Keratinocyte (primary cell): ENCODE measurements around the gene FRMPD4. TPM values are rescaled to one million over a fixed set of nuclear protein-coding genes. Genes with fewer than 3 reads are reported as not detected.
A peak's percentile ranks its signal among the peaks of the same experiment; 100 is the strongest.

Source experiments
- DNase-seq: peaks from one replicate; pipeline ENCODE4 v3.0.0-alpha.2; 2011; ENCODE audit warnings: low read depth, missing footprints, low spot score
- FAIRE-seq: peaks from 2 replicates; lab custom pipeline; 2011; peaks lifted over from hg19 to GRCh38; lab: Jason Lieb, UNC
- H2AFZ ChIP-seq: 2 replicates; pipeline ENCODE4 v1.6.0; 2012; ENCODE audit warnings: low read length, control low read depth, inconsistent platforms; ENCODE audit not compliant: control insufficient read depth
- H3K27ac ChIP-seq: 2 replicates; pipeline ENCODE4 v1.5.1; 2011; ENCODE audit warnings: low read length; ENCODE audit not compliant: control insufficient read depth, insufficient read depth
- H3K27me3 ChIP-seq: 3 replicates; pipeline ENCODE4 v1.6.0; 2011; ENCODE audit warnings: low read length; ENCODE audit not compliant: control insufficient read depth, insufficient read depth; ENCODE audit errors: extremely low read depth
- H3K36me3 ChIP-seq, 2 experiments: 2 replicates in 1 of 2; 3 replicates in 1 of 2; pipeline ENCODE4 v1.5.1; 2011; ENCODE audit warnings: low read length in 2 of 2, mild to moderate bottlenecking in 1 of 2; ENCODE audit not compliant: control insufficient read depth in 2 of 2, insufficient read depth in 2 of 2; ENCODE audit errors: extremely low read depth in 1 of 2
- H3K4me1 ChIP-seq: 3 replicates; pipeline ENCODE4 v1.5.1; 2011; ENCODE audit warnings: low read length; ENCODE audit not compliant: control insufficient read depth, insufficient read depth; ENCODE audit errors: extremely low read depth
- H3K4me2 ChIP-seq: 3 replicates; pipeline ENCODE4 v1.6.0; 2011; ENCODE audit warnings: low read depth, low read length; ENCODE audit not compliant: control insufficient read depth, insufficient read depth; ENCODE audit errors: extremely low read depth
- H3K4me3 ChIP-seq, 3 experiments: fragments of 200-600 bp in 1 of 3; sonication (generic) in 1 of 3; 2 replicates in 2 of 3; 3 replicates in 1 of 3; pipeline ENCODE4 v1.5.1; 2011 to 2016; ENCODE audit warnings: low read length in 3 of 3, mild to moderate bottlenecking in 3 of 3, control low read depth in 2 of 3, inconsistent platforms in 1 of 3, low read depth in 1 of 3, mixed read lengths in 1 of 3, mixed run types in 1 of 3, moderate library complexity in 1 of 3; ENCODE audit not compliant: control insufficient read depth in 2 of 3, insufficient read depth in 2 of 3; ENCODE audit errors: extremely low read depth in 1 of 3
- H3K79me2 ChIP-seq: 2 replicates; pipeline ENCODE4 v1.6.0; 2012; ENCODE audit warnings: low read length; ENCODE audit not compliant: control insufficient read depth, insufficient read depth
- H3K9ac ChIP-seq: 3 replicates; pipeline ENCODE4 v1.6.0; 2011; ENCODE audit warnings: low read length; ENCODE audit not compliant: control insufficient read depth, insufficient read depth; ENCODE audit errors: extremely low read depth
- H3K9me1 ChIP-seq: 3 replicates; pipeline ENCODE4 v1.6.0; 2011; ENCODE audit warnings: low read length; ENCODE audit not compliant: control insufficient read depth, insufficient read depth; ENCODE audit errors: extremely low read depth
- H3K9me3 ChIP-seq: 2 replicates; pipeline ENCODE4 v1.5.1; 2012; ENCODE audit warnings: low read depth, low read length; ENCODE audit not compliant: control insufficient read depth
- H4K20me1 ChIP-seq: 3 replicates; pipeline ENCODE4 v1.6.0; 2011; ENCODE audit warnings: low read length; ENCODE audit not compliant: control insufficient read depth, insufficient read depth; ENCODE audit errors: extremely low read depth
- CTCF ChIP-seq, 3 experiments: IDR thresholded peaks in 1 of 3; conservative IDR thresholded peaks in 1 of 3; optimal IDR thresholded peaks in 1 of 3; 2 replicates in 2 of 3; 3 replicates in 1 of 3; pipeline versions ENCODE3 to v1.5.1; 2011; ENCODE audit warnings: low read length in 3 of 3, mild to moderate bottlenecking in 3 of 3, moderate library complexity in 2 of 3, control low read depth in 1 of 3, inconsistent platforms in 1 of 3; ENCODE audit not compliant: insufficient read depth in 2 of 3; ENCODE audit errors: extremely low read depth in 1 of 3
- EZH2 ChIP-seq: IDR thresholded peaks from one replicate; pipeline ENCODE4 v1.6.1; 2012; ENCODE audit warnings: inconsistent platforms, mild to moderate bottlenecking, low read length, moderate library complexity
- dilution Hi-C: fragments of 300-500 bp; cut with MboI; formaldehyde crosslinking; loops from one replicate; pipeline ENCODE4 v1.7.0; 2020; ENCODE audit warnings: low sequenced_read_pairs; ENCODE audit not compliant: extremely low pct_ligation_motif_present
- polyA plus RNA-seq, 5 experiments: library from polyadenylated mRNA; depleted of rRNA in 3 of 5; stranded (reverse) in 3 of 5; stranded (forward) in 1 of 5; unstranded in 1 of 5; fragments of >200 nt; gene quantifications; 1 replicate in 1 of 5; 2 replicates in 3 of 5; 3 replicates in 1 of 5; pipeline versions ENCODE4 v1.2.1 to v1.2.3, GENCODE V29; 2011 to 2012; ENCODE audit warnings: missing spikeins in 2 of 5, low read depth in 1 of 5, low replicate concordance in 1 of 5

The FRMPD4 gene
- polyA plus RNA-seq, 1 donor (not counting 4 experiments of a cell fraction or from before 2014, with no cell fraction given), result 0.05 TPM

DNA sequence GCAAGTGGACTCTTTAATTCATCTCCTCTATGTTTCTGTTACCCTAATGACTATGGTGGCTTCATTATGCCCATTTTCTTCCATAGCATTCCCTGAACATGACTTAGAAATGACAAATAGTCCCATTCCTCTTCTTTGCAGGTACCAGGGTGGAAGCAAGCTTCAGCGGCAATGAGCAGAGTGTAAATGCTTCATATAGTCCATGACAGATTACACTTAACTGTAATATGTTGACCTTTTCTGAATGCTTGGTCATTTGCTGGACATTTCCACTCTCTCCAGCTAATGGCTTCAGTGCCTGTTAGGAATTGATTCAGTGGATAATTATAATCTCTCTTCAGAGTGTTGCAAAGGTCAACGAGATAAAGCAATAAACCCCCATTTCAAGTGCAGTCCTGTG is 523.2 kb downstream of the FRMPD4 start:
- no peak for TF ChIP-seq EZH2
- TF ChIP-seq CTCF (optimal IDR thresholded peaks at IDR 0.05 in 1 of 3, IDR thresholded peaks at IDR 0.05 in 1 of 3, conservative IDR thresholded peaks at IDR 0.05 in 1 of 3; ENCODE audit: extremely low read depth in 1 of 3, insufficient read depth in 2 of 3, low read length in 3 of 3), result no peak
- Histone ChIP-seq H3K4me2 (no peak overlapping the region), H3K9me1 (no peaks in the 10 kb centered on the region), H3K79me2 (no peaks in the 10 kb centered on the region), H3K27ac (no peak overlapping the region), H3K9ac (no peak overlapping the region), H3K4me1 (no peaks in the 10 kb centered on the region), H4K20me1 (no peaks in the 10 kb centered on the region), H3K4me3 (no peak overlapping the region), H2AFZ (no peak overlapping the region), H3K27me3 (no peaks in the 10 kb centered on the region), H3K9me3 (no peaks in the 10 kb centered on the region), H3K36me3 (no peaks in the 10 kb centered on the region)
- FAIRE-seq (no peak), DNase-seq (no peak)
- dilution Hi-C loops, result no loop called here

DNA sequence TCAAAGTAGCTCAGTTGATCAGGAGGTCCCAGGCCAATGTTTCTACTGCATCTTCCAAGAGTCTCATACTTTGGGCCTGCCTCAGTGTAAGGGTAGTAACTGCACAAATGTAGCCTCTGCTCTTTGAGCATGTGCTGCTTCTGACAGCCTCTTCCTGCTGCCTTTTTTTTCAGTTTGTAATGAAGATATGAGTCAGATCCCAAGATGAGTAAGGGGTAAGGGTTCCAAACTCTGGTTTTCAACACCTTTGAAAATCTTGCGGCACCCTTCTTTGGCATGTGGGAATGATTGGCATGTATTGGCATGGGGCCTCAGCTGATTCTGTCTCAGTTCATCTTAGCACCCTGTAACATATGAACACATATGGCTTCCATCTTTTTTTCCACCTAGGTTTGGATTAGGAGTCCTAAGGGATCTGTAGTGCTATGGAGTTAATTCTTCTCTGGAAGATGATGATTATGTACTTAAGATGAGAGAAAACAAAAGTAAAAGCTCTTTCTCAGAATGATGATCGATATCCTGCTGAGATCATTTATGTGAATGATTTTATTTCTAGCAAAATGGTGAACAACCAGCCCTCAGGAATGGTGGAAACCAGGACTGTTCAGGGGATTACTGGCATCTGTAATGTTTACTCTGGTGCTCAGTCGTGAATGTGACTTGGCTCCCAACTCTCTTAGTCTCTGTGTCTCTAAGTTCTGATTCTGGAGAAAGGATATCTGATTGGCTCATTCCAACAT is 534.3 kb downstream of the FRMPD4 start:
- Histone ChIP-seq H3K27ac (no peak overlapping the region), H3K4me1 (peaks cover 5% of the 10 kb centered on the region), H3K4me3 (no peak overlapping the region), H3K36me3 (no peaks in the 10 kb centered on the region), H4K20me1 (no peaks in the 10 kb centered on the region), H3K9me3 (no peaks in the 10 kb centered on the region), H3K9ac (no peak overlapping the region), H3K27me3 (no peaks in the 10 kb centered on the region), H2AFZ (no peak overlapping the region), H3K79me2 (no peaks in the 10 kb centered on the region), H3K9me1 (no peaks in the 10 kb centered on the region), H3K4me2 (no peak overlapping the region)
- TF ChIP-seq EZH2, result no peak
- no peak for TF ChIP-seq CTCF (optimal IDR thresholded peaks at IDR 0.05 in 1 of 3, IDR thresholded peaks at IDR 0.05 in 1 of 3, conservative IDR thresholded peaks at IDR 0.05 in 1 of 3; ENCODE audit: extremely low read depth in 1 of 3, insufficient read depth in 2 of 3, low read length in 3 of 3)
- peak; percentile 66 for FAIRE-seq
- DNase-seq, result no peak
- dilution Hi-C loops, result no loop called here
